Measurements from ENCODE around the gene ESD.
A peak's percentile ranks its signal among the peaks of the same experiment; 100 is the strongest.
"Not testable (repeated sequence)": the region's sequence is repeated elsewhere in the genome, so short reads cannot be mapped to it uniquely, and the experiment has no call there.

ESD gene, protein sequence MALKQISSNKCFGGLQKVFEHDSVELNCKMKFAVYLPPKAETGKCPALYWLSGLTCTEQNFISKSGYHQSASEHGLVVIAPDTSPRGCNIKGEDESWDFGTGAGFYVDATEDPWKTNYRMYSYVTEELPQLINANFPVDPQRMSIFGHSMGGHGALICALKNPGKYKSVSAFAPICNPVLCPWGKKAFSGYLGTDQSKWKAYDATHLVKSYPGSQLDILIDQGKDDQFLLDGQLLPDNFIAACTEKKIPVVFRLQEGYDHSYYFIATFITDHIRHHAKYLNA

GRCh38 chr13:46796515-46797474 lies at the start of gene ESD:
TSS of gene ESD (minus strand) at chr13:46797161. CDS start at chr13:46791413, 5,748 bp downstream.
- peak; percentile 87 for DNase-seq (ENCODE audit: low spot score)

GRCh38 chr13:46846726-46847125 lies 49.8 kb upstream of the ESD start:
- peak; percentile 17 for DNase-seq (ENCODE audit: low spot score)

- DNase-seq (ENCODE audit: low spot score), result no peak
Measured at GRCh38 chr13:46845146-46845545, 48.2 kb upstream of the ESD start.

- DNase-seq (ENCODE audit: low spot score), result no peak
Measured at GRCh38 chr13:46844431-46844830, 47.5 kb upstream of the ESD start.

DNA sequence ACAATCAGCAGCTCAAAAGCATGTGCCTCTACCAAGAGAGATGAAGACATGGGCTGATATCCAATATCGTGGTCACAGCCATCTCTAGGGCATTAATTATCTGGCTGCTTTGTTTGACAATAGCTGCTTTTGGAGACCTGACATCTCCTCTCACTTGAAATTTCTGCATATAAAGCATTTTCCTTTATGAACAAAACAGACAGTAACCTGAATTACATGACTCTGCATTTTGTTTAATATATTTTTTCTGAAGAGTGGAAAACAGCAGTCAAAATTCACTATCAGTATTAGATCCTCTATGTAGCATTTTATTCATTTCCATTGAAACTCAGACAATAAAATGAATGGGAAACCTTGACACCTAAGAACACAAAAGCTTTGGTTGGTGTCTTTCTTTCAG lies 42.4 kb upstream of the ESD start:
- no peak for DNase-seq (ENCODE audit: low spot score)

DNA sequence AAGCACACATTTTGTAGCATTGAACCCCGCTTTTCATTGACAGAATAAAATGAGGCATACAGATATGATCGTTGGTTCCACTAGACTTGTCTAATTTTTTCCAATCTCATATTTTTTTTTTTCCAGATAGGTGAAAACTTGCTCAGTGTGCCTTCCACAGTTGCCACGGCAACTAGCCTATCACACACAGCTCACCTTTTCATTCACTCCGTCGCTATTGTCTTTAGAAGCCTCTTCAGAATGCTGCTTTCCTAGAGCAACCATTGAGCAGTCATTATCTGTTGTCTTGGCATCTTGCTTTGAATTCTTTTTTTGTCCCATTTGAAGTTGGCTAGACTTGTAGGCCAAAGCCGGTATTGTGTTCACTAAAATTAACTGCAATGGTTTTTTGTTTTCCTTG lies 37.7 kb upstream of the ESD start:
- DNase-seq (ENCODE audit: low spot score), result no peak

GRCh38 chr13:46831588-46832194 lies 34.7 kb upstream of the ESD start:
- DNase-seq (ENCODE audit: low spot score), result peak; percentile 45

- no peak for DNase-seq (ENCODE audit: low spot score)
Measured at GRCh38 chr13:46830405-46831005, 33.5 kb upstream of the ESD start.

DNA sequence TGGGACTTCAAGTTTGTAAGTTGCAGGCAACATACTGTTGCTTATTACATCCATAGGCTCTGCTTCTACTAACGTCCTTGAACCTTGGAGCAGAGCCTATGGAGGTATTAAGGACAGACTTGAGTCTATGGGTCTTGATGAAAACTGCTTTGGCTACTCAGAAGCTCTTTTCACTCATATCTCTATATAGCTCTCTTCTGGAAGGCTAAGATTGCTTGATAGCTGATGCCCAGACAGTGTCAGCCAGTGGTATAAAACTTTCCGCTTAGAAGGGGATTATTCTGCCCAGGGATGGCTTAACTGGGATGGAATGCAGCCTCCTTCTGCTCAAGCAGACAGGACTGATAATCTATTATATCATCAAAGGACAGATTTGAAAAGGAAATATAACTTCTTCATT lies 25.6 kb upstream of the ESD start:
- DNase-seq (ENCODE audit: low spot score), result no peak

- no peak for DNase-seq (ENCODE audit: low spot score)
Measured at GRCh38 chr13:46817838-46818476, 21.0 kb upstream of the ESD start.

DNA sequence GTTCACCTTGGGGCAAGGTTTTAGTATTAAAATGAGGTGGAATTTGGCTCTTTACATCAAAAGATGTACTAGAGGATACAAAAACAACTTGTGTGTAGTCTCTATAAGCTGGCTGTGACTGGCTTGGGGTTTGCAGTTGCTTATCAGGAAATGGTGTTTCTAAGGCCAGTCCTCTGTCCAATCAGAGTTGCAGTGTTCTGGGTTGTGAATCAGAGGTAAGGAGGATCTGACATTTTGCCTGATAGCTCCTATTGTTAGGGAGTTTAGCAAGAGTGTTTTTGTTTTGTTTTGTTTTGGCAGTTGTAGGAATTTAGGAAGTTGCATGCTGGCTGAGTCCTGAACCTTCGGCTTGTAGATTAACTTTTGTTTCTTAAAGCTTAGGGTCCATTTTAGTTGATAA lies 20.1 kb upstream of the ESD start:
- DNase-seq (ENCODE audit: low spot score), result no peak

DNA sequence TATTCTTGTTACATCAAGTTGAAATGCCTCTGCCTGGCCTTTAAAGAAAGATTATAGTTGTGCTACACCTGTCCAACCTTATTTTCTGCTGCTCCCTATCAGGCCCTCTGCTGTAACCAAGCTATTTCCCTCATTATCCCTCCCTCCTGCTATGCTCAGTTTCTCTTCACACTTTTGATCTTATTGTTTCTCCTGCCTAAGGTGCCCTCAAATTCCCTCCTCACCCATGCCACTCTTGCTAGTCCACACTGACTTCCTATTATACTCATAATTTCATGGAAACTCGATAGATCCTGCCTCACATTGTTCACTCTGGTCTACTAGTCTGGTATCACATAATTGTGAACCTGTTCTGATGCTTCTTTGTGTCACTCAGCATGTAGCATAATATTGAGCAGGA lies 19.4 kb upstream of the ESD start:
- DNase-seq (ENCODE audit: low spot score), result no peak

DNA sequence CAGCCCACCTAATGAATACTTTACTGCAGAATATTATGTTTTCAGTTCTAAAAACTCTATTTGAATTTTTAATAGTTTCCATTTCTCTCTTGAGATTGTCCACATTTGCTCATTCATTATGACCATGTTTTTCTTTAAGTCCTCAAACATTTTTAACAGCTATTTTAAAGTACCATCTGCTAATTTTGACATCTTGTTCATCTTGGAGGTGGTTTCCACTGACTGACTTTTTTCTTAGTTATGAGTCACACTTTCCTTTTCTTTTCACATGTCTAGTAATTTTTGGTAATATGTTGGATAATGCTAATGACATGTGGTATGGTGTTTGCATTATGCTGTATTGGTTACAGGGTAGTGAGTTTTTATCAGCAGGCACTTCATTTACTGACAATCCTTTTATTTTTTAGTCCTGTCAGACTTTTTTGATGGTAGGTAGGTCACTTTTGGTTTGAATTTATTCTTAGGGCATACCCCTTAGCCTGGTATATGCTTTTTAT lies 15.4 kb upstream of the ESD start:
- no peak for DNase-seq (ENCODE audit: low spot score)

DNA sequence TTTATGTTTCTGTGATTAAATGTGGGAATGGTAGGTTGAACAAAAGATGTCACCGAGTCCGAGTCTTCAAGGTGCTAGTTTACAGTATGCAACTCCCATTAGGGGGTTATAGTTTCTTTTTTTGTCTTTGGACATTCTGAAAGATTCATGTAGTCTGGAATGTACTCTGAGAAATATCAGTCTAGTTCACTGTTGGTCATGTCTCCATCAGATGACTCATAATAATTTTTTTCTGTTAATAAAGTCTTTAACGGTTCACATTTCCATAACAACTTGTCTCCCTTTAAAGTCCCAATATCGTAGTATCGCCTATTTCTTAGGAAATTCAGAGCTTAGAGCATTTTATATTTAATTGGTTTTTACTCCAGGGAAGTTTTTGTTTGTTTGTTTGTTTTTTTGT lies 13.5 kb upstream of the ESD start:
- no peak for DNase-seq (ENCODE audit: low spot score)

- not testable (repeated sequence) for DNase-seq (ENCODE audit: low spot score)
Measured at GRCh38 chr13:46804921-46805320, 8.0 kb upstream of the ESD start.

- DNase-seq (ENCODE audit: low spot score), result no peak
Measured at GRCh38 chr13:46804391-46804815, 7.4 kb upstream of the ESD start.

- DNase-seq (ENCODE audit: low spot score), result no peak
Measured at GRCh38 chr13:46803586-46803985, 6.6 kb upstream of the ESD start.

DNA sequence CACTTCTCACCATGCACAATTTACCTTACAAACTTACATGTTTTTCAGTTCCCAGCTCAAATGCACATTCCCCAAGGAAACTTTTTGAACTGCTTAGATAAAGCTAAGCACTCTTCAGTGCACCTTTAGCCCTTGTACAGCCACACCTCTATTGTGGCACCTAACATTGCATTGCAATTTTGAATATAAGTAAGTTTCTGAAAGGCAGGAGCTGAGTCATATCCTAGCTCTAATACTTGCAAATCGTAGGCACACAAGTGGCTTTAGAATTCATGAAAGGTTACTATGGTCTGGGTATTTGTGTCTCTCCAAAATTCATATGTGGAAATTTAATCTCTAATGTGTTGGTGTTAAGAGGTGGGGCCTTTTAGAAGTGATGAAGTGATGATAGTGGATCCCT lies 4.9 kb upstream of the ESD start:
- DNase-seq (ENCODE audit: low spot score), result no peak

GRCh38 chr13:46799139-46799538 lies 2.2 kb upstream of the ESD start:
- DNase-seq (ENCODE audit: low spot score), result no peak

GRCh38 chr13:46797501-46798237 lies 708 bp upstream of the ESD start:
- DNase-seq (ENCODE audit: low spot score), result no peak

DNA sequence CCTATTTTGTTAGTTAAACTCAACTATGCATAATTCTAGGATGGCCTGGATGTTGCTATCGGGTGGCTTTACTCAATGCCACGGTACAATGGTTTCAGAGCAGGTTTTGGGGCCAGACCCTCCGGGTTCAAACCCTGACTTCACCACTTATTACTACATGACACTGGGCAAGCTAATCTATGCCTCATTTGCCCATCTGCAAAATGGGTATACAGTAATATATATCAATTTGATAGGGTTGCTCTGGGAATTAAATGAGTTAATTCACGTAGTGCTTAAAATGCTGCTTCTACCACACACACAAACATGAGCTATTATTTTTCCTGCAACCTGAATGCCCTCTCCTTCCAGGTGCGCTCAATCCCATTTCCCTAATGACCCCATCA lies 839 bp downstream of the ESD start:
- no peak for DNase-seq (ENCODE audit: low spot score)

Measured in globus pallidus (tissue), 1 donor.